GM18507 (cell line): ENCODE data around the gene FBN1.

Source experiments
- DNase-seq: peaks from one replicate; pipeline ENCODE4 v3.0.0; 2011; ENCODE audit warnings: low read depth; ENCODE audit not compliant: insufficient read length; ENCODE audit errors: extremely low spot score
- FAIRE-seq: peaks from 2 replicates; lab custom pipeline; 2011; peaks lifted over from hg19 to GRCh38; lab: Jason Lieb, UNC

Gene FBN1

DNA sequence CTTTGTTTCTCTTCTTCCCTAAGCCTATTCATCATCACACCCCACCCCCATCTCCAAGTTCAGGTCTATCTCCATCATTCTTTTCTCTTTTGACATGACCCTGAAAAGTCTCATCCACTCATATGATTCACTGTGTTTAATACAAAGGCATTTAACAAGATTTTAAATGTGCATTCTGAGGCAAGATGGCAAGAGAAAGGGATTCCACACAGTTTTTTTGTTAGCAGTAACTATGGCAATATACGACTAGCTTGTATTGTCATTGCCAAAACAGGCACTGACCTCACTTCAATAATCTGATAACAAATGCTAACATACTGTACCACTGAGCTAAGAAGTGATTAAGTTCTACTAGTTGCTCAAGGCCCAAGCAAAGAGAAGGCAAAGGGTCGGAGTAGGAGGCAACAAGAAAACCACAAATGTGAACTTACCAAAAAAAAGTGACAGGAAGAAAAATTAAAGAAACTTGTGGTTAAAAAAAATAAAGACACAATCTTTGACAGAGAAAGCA, 53.2 kb downstream of the FBN1 start:
- DNase-seq = no peak
- no peak for FAIRE-seq

GRCh38 chr15:48590723-48591122, 54.8 kb downstream of the FBN1 start:
- DNase-seq (no peak), FAIRE-seq (no peak)

- FAIRE-seq (no peak), DNase-seq (no peak)
These were observed 60.5 kb downstream of the FBN1 start for GRCh38 chr15:48584812-48585563.

GRCh38 chr15:48584090-48584811, 61.3 kb downstream of the FBN1 start:
- DNase-seq = no peak
- FAIRE-seq = no peak

- DNase-seq (no peak), FAIRE-seq (no peak)
These were observed 62.9 kb downstream of the FBN1 start for GRCh38 chr15:48582452-48583247.

- DNase-seq (no peak), FAIRE-seq (no peak)
These were observed 64.3 kb downstream of the FBN1 start for GRCh38 chr15:48581219-48581618.

GRCh38 chr15:48580736-48581135, 64.8 kb downstream of the FBN1 start:
- FAIRE-seq = no peak
- no peak for DNase-seq

- no peak for DNase-seq
- FAIRE-seq = no peak
These were observed 65.4 kb downstream of the FBN1 start for GRCh38 chr15:48579945-48580671.

DNA sequence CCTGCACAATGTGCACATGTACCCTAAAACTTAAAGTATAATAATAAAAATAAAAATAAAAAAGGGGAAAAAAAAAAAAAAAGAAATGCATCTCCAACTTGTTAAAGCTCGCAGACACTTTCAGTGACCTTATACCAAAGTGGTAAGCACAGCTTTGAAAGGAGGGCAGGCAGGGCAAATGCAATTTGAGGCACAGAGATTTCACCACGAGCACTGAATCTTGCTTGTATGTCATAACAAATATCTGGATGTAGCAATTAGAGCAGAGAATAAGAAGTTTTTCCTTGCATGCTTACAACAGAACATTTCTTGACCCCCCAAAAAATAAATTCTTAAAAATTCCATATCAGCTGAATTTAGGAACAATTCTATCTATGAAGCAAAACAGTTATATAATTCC, 66.5 kb downstream of the FBN1 start:
- no peak for DNase-seq
- no peak for FAIRE-seq

DNA sequence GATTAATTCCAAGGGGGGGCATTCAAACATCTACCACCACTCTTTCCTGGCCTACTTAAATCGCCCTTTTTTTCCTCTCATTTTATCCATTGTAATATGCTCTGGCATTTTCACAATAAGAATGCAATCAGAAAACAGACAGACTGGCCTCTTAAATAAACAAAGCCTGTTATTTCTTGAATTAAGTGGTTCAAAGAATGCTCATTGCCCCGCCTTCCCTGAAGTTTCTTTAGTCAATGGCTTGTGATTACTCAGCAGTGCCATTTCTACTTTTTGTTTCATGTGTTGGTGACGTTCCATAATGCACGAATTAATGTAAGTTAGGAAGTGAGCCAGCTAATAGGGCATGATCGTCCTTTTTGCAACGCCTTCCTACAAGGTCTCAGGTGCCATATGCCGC, 68.0 kb downstream of the FBN1 start:
- FAIRE-seq (no peak), DNase-seq (no peak)

- DNase-seq (no peak), FAIRE-seq (no peak)
These were observed 71.3 kb downstream of the FBN1 start for GRCh38 chr15:48574187-48574586.

GRCh38 chr15:48573780-48574179, 71.7 kb downstream of the FBN1 start:
- FAIRE-seq = no peak
- no peak for DNase-seq

DNA sequence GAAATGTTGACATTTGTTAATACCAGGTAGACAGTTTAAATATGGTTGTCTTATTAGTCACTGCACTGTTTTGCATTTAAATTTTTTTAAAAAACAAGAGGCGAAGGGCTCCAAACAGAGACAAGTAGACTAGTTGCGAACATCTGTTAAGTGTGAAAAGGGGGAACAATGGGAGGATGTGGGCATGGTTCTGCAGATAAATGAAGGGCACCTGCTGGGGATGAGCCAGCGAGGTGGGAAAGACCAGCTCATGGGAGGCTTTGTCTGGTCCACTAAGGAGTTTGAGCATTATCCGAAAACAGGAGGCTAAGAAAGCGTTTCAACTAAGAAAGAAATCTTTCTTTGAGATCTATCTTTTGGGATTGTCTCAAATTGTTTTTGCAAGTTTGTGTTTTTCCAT, 72.7 kb downstream of the FBN1 start:
- FAIRE-seq (no peak), DNase-seq (no peak)

- no peak for FAIRE-seq
- no peak for DNase-seq
These were observed 74.0 kb downstream of the FBN1 start for GRCh38 chr15:48571510-48571909.

DNA sequence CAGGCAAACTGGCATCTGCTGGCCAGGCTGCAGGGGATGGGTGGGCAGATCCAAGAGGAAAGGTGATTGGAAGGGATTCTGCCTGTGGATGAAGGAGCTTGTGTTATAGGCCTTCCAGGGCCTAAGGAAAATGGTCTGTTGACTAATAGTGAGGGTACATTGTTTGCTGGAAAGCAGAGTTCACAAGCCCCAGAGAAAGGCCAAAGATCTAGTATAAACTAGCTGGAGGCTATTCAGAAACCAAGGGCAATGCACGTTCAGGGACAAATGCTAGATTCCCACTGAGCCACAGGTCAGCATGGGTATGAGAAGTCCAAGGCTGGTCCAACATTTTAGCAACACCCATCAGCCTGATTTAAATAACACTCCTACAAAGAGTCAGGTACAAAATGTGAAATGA, 74.7 kb downstream of the FBN1 start:
- FAIRE-seq = no peak
- no peak for DNase-seq

DNA sequence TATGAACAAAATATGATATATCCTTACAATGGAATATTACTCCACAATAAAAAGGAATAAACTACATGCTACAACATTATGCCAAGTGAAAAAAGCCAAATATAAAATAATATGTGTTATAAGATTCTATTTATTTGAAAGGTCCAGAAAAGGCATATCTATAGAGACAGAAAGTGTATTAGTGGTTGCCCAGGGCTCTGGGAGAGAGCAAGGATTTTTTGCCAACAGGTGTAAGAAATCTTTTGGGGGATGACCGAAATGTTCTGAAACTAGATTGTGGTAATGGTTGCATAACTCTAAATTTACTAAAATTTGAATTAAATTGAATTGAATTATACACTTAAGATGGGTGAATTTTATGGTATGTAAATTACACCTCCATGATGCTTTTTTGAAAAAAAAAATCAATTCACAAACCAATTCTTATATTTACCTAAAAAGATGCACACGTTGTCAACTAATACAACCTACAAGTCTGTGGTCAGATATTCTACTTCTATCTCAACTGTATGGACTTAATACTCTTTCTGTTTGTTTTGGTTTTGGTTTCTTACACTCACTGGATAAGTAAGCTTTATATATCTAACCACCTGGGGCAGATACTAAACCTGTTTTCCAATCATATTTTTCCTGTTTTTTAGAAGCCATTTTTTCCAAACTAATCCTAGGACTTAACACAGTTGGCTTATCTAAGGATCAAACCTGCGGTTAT, 75.8 kb downstream of the FBN1 start:
- DNase-seq (no peak), FAIRE-seq (no peak)

- DNase-seq (no peak), FAIRE-seq (no peak)
These were observed 78.8 kb downstream of the FBN1 start for GRCh38 chr15:48566668-48567067.

GRCh38 chr15:48565560-48566482, 79.7 kb downstream of the FBN1 start:
- FAIRE-seq = no peak

More at GRCh38 chr15:48565560-48566482, 79.7 kb downstream of the FBN1 start:
- no peak for DNase-seq
